22Rv1 (cell line): ENCODE results near the gene STAP2.

ENCODE experiments used
- H3K27ac ChIP-seq: fragments of 450-650 bp; 2 replicates; pipeline ENCODE4 v1.5.1; 2017
- ZFX ChIP-seq: fragments of 450-650 bp; IDR thresholded peaks from 2 replicates; pipeline ENCODE4 v1.6.1; 2017; ENCODE audit warnings: antibody characterized with exemption, borderline replicate concordance
- TF ChIP-seq, protein P1 (sequence below): fragments of 450-650 bp; IDR thresholded peaks from 2 replicates; pipeline ENCODE4 v1.5.1; 2017; ENCODE audit warnings: mild to moderate bottlenecking

Gene STAP2

DNA sequence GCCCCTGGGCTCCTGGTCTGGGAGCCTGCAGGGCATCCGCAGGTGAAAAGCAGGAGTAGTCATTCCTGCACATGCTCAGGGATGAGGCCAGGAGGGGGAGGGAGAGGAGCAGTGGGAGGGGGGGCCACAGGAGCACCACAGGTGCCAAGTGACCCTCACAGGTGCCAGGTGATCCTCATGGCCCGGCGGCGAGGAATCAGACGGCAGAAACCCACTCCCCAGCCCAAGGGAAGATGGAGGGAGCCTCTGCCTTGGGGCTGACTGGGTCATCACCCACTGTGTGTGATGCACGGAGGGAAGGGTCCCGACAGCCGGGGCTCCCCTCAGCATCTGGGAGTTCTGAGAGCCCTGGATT, 34.4 kb upstream of the STAP2 start:
- TF ChIP-seq, protein P1, sequence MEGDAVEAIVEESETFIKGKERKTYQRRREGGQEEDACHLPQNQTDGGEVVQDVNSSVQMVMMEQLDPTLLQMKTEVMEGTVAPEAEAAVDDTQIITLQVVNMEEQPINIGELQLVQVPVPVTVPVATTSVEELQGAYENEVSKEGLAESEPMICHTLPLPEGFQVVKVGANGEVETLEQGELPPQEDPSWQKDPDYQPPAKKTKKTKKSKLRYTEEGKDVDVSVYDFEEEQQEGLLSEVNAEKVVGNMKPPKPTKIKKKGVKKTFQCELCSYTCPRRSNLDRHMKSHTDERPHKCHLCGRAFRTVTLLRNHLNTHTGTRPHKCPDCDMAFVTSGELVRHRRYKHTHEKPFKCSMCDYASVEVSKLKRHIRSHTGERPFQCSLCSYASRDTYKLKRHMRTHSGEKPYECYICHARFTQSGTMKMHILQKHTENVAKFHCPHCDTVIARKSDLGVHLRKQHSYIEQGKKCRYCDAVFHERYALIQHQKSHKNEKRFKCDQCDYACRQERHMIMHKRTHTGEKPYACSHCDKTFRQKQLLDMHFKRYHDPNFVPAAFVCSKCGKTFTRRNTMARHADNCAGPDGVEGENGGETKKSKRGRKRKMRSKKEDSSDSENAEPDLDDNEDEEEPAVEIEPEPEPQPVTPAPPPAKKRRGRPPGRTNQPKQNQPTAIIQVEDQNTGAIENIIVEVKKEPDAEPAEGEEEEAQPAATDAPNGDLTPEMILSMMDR, result no peak
- TF ChIP-seq ZFX, result no peak
- no peak overlapping the region for H3K27ac ChIP-seq

DNA sequence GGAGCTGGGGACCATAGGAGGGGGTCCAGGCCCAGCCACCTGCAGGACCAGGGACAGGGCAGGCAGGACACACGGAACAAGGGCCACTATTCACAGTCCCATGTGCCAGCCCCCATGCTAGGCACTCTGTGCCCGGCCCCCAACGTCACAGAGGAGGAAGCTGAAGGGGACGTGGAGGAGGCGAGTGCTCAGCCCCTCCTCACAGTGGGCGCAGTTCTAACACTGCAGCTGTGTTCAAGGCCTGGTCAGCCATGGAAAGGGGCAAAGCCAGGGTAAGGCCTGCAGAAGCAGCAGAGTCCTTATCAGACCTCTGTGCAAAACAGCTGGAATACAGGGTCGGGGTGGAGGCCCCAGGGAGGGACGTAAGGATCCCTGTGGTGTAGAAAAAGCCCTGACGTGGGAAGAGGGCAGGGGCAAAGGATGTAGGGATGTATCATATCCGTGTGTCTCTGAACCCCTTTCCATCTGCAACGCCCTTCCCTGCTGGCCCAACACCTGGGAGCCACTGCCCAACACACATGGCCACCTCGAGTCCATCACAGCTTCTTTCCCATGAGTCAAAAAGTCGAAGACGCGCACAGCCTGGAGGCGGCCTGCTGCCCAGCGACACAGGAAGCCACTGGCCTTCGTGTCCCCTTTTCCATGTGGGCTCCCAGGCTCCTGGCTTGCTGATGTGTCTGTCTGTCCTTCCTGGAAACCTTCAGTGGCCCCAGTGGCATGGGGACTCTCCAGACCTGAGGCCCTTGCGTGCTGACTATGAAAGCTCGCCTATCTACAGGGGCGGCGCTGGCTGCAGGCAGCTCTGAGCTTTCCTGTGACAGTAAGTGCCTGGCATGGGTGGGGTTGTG, 33.8 kb upstream of the STAP2 start:
- TF ChIP-seq, protein P1, result no peak
- TF ChIP-seq ZFX, result no peak
- no peak overlapping the region for H3K27ac ChIP-seq

DNA sequence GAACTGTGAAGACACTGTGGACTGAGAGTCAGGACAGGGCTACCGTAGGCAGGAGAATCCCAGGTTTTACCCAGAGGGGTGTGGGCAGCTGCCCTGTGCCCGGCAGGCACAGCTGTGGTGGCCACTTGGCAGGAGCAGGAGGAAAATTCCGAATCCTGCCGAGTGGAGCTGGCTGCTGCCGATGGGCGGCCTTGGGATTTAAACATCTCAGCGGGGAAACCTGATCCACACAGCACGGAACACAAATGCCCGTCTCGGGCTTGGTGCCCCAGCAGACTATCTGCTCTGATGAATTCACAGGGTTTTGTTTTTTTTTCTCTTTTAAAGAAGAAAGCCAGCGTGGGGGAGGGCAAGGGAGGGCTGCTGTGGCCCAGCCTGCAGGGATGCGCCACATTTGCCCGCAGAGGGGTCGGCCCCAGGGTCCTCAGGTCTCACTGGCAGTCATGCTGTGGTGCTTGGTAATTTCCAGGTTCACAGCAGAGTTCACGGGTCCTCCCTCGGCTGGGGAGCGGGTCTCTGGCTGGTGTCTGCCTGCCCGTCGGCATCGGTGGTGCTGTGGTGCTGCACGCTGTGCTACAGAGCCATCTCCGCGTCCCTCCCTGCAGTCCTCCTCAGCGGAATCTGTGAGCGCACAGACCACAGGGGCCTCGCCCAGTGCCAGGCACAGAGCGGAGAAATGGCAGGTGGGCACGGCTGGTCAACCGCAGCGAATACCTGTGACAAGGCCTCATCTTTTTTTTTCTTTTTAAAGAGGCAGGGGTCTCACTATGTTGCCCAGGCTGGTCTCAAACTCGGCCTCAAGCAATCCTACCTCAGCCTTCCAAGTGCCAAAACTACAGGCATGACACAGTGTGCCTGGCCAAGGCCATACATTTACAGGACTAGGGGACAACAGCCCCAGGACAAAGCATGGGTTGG, 32.9 kb upstream of the STAP2 start:
- H3K27ac ChIP-seq, result no peak overlapping the region

DNA sequence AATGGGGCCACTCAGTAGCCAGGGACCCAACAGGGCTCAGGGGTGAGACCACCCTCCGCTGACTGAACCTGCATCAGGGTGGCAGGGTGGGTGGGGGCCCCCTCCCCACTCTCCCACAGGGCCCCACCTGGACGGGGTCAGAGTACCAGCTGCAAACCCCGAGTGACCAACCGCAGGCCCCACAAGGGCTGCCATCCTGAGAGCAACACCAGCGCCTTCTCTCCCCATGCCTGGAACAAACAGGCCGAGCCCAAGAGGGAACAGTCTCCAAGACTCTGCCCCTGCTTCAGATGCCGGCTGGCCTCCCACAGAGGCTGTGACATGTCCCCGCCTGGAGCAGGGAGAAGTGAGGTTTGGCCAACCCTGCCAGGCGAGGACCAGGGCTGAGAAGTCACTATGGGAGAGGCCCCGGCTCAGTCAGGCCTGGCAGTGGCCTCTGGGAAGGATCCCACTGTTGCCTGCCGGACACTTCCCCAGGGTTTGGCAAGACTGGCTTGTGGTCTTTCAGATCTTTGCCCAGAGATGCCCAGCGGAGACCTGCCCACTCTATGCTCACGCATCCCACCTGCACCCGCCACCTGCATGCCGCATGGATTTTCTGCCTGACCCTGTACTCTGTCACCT, 31.9 kb upstream of the STAP2 start:
- no peak overlapping the region for H3K27ac ChIP-seq
- TF ChIP-seq, protein P1, result no peak
- TF ChIP-seq ZFX, result no peak

More for the DNA sequence above, 32.9 kb upstream of the STAP2 start:
- TF ChIP-seq ZFX, result no peak
- TF ChIP-seq, protein P1, result no peak

DNA sequence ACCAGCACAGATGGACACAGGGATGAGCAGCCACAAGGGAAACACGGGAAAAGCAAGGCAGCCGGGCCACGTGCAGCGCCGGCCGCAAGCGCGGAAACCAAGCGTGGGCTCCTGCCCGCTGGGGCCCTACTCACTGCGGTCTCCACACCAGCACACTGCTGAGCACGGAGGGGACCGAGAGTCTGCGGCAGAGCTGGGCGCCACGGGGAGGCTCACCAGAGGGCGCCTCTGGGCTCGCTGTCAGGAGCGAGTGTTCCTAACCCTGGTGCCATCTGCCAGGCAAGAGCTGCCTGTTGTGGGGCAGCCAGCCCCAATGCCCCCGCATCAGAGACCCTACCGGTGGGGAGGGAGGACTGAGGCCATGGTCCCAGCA, 31.2 kb upstream of the STAP2 start:
- TF ChIP-seq, protein P1, result peak; percentile 23; the same call in 1 of the 2 replicates
- TF ChIP-seq ZFX, result no peak
- H3K27ac ChIP-seq, result no peak overlapping the region

DNA sequence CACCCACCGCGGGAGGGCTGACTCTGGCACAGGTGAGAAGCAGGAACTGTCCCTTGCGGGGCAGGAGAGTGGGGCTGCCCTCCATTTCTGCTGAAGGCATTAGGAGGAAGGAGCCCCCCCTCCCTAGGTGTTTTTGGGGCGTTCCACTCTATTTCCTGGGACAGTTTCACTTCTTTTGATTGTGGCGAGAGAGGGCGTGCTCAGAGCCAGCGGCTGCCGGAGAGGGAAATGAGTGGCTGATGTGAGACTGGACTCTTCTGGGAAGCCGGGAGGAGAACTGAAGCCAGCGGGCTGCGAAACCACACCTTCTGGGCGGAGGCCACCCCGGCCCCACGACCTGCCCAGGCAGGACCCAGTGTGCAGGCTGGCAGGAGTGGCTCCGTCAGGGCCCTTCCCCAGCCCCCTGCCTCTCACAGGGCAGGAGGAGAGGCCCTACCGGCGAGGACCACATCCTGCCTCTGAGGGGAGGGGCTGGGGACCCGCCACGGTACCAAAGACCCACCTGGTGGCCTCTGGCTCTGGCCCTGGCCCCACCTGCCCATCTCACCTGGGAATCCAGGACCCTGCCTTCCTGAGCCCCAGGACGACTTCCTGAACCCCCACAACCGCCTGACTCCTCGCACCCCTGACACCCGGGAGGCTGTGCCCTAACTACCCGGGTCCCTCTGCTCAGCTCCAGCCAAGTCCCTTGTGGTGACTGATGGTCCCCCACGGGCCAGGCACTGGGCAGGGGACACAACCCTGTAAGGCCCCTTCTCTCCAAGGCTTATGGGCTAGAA, 30.7 kb upstream of the STAP2 start:
- H3K27ac ChIP-seq, result no peak overlapping the region
- TF ChIP-seq, protein P1, result no peak
